Activated CD4-positive, alpha-beta T cell treated with anti-CD3 and anti-CD28 coated beads for 24 hours (primary cell): Measurements from ENCODE around the gene MYO9A.

Experiments
- DNase-seq, 2 donors: peaks; one replicate each; pipeline ENCODE4 v3.0.0-alpha.2; 2020; ENCODE audit warnings: low read depth in 2 of 2

MYO9A gene

DNA sequence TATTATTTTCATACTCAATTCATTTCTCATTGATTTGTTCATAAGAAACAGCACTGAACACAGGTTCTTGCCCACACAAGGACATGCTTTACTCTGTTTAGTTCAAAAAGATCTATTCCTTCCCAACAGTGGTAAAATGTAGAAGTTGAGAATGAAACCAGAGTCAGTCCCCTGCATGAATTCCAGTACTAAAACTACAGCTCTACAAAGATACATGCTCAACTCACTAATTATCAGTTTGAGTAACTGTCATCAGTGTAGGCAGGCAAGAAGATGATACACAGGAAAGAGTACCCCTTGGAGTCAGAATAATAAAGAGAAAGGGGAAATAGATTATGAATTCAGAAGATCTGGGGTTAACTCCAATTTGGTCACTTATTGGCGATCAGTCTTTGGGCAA, 264.4 kb downstream of the MYO9A start:
- DNase-seq, result no peak

DNA sequence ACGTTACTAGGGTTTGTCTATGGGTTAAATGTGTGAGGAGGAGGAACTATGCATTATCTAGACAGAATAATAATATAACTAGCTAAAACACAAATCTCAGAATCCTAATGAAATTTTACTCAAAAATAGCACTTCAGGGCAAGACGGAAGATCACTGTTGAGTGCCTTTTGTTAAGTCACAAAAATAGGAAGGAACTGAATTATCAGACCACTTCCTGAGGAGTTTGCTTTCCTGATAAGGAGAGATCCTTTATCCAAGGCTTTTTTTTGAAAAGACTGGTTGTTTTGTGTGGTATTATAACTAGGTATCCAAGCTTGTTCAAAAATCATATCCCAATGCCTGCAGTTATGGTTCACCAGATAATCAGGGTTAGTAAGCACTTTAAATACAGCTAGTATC, 273.0 kb downstream of the MYO9A start:
- DNase-seq, result no peak

DNA sequence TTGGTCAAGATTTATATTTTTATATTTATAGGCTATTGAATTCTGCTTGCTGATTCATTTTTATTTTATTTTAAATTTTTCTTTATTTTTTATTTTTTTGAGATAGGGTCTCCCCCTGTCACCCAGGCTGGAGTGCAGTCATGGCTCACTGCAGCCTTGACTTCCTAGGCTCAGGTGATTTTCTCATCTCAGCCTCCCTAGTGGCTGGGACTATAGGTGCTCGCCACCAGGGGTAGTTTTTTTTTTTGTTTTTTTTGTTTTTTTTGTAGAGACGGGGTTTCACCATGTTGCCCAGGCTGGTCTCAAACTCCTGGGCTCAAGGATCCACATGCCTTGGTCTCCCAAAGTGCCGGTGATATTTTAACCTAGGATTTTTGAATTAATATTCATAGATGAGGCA, 276.4 kb downstream of the MYO9A start:
- DNase-seq, result no peak

DNA sequence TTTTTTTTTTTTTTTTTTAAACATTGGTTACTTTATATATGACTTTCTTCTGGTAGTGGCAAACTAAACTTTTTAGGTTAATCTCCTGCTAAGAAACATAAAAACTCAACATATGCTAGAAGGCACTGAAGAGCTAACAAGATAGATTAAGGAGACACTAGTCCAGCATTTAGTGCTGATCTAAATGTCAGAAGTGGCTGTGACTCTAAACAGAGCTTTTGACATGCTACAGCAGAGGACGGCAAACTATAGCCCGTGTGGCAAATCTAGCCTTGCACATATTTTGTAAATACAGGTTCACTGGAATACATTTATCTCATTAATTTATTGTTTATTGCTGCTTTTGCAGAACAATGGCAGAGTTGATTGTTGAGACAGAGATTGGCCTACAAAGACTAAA, 287.0 kb downstream of the MYO9A start:
- DNase-seq, result no peak

DNA sequence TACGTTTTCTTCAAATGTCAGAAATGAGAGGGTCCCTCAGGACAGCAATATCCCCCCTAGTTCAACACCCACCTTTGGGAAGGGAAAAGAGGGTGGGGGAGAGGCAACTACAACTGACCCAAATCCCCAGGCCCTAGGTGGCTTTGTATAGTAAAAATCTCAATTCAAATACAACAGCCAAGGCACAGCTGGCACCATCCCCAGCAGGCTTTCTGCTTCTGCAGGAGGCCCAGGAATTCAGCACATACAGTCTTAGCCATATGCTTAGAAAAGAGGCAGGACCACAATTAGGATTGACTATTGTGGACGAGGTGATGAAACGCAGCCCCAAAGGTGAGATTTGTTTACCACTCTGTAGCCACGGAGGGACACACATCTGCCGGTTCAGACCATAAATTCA, 291.8 kb downstream of the MYO9A start:
- no peak for DNase-seq

DNA sequence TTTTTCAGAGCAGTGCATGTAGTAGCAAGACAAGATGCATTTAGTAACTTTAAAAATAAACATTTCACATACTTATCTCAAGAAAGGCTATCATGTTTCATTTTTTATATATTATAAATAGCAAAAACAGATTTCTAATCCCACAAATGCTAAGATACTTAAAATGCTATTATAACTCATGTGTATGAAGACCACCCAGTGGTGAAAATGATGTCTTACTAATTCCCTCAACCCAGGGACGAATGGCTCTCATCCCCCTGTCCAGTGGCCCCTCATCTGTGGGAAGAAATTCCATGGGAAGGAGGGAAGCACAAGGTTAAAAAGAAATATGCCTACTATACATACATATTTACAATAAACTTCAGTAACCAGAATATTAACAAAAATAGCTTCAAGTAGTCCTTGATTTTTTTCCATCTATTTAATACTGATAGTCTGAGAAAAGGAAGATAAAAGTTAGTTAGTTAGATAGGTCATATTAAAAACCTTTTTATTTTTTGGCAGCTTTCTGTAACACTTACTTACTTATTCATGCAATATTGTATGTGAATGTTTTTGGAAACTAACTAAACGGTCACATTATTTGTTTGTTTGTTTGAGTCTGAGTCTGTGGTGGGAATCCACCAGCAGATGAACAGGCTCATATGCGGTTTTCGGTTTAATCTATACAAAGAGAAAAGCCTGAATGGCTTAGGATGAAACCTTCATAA, 292.8 kb downstream of the MYO9A start:
- no peak for DNase-seq

DNA sequence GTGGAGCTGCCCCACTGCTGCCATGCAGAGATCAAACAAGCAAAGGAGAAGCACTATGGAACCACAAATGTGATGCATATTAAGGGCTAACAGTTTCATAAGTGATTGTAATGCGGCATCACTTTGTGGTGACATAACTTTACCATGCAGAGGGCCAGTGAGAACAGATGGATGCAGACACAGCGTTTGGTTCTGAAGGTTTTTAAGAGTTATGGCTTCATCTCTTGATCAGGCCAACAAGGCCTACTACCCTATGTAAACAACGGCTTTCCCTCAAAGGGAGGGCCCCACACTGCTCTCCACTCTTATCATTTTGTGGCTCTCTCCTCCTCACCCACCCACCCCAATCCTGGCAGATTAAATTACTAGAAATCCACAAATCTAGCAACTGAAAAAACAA, 294.1 kb downstream of the MYO9A start:
- DNase-seq, result no peak

DNA sequence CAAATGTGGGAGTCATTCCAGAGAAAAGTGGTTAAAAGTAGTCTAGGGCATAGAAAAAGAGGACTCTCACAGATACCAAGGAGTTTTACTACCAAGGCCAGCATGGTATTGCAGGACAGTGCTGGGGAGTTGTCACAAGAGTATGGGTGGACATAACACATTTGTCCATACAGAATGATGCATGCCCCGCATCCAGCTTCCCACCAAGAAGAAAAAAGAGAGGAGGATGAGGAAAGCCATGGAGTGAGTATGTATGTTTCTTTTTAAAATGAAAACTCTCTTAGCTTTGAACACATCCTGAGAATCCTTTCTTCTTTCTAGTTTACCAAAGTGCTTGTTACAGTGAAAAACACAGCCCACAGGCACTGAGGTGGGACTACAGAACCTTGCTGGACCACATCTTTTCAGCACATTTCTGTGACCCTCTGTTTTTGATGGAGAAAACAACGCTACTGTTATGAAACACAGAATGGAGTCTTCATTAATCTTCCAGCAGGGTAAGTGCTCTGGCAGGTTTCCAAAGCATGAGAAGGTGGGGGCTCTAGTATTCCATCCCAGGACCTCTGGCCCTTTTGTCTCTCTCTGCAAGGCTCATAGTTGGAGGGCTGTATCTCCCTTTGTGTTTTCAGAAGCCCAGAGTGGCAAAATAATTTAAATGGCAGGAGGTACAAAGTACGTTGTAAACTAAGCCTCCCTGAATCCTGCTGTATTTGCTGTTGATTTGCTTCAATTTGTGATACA, 294.9 kb downstream of the MYO9A start:
- DNase-seq, result no peak

DNA sequence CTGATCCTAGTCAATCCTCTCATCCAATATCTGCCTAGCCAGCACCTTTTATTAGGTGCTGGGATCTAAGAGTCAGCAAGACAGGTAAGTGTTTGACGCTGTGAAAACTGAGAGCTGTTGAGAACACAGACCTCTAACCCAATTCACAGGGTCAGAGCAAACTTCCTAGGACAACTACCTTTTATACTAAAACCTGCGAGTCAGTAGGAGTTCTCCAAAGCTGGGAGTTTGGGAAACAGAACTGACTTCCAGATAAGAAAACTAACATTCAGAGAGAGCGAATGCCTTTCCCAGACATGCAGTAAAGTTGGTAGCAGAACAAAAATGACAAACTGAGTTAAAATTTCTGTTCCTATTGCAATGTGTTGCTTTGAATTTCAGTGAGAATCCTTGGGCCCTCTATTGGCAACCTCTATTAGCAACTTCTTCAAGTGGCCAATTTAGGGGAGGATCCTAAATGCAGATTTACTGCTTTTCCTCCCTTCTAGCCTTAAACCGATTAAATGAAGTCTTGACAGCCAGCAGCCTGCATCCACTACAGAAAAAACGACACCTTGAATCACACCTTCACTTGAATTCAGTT, 296.3 kb downstream of the MYO9A start:
- no peak for DNase-seq

DNA sequence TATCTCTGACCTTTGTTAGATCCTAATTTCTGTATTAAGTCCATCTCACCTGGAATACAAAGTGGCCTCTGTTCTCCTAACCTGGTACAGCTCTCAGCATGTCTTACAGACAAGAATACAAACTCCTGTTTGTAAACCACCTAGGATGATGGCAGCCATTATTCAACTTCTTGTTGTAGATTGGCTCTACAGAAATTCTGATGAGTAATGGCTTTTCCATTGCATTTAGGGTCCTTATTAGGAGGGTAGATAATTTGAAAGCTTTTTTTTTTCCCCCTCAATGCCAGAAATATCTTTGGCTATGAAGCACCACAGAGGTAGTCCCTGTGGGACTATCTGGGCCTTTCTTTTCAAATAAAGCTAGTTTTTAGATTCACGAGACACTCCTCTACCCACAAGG, 297.8 kb downstream of the MYO9A start:
- no peak for DNase-seq

DNA sequence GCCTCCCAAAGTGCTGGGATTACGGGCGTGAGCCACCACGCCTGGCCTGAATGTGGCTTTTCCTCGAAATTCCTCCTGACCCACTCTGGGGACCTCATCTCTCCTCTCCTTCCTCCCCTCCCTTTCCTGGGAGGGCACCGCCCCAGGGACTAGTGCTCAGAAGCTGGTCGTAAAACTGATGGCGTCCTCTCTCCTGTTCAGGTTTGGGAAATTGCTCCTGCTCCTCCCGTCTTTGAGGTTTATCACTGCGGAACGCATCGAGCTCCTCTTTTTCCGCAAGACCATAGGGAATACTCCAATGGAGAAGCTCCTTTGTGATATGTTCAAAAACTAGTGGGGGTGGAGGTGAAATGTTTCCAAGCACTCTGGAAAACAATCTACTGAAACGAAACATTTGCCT, 300.6 kb downstream of the MYO9A start:
- no peak for DNase-seq

DNA sequence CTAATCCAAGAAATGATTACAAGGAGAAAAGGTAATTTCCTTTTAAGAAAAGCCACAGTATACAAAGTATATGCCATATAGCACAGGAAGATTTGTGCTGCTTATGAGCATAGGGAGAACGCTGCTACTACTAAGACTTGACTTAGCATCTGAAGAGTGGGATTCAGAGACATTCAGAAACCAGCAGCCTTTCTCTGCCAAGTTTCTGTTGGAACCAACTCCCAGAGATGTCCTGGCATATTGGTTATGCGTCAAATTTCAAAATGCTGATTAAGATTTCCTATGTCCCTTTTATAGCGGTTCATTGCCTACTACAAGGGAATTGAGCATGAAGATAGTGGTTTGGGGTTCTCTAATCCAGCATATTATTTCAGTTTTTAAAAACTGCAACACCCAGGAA, 302.6 kb downstream of the MYO9A start:
- DNase-seq, result no peak

DNA sequence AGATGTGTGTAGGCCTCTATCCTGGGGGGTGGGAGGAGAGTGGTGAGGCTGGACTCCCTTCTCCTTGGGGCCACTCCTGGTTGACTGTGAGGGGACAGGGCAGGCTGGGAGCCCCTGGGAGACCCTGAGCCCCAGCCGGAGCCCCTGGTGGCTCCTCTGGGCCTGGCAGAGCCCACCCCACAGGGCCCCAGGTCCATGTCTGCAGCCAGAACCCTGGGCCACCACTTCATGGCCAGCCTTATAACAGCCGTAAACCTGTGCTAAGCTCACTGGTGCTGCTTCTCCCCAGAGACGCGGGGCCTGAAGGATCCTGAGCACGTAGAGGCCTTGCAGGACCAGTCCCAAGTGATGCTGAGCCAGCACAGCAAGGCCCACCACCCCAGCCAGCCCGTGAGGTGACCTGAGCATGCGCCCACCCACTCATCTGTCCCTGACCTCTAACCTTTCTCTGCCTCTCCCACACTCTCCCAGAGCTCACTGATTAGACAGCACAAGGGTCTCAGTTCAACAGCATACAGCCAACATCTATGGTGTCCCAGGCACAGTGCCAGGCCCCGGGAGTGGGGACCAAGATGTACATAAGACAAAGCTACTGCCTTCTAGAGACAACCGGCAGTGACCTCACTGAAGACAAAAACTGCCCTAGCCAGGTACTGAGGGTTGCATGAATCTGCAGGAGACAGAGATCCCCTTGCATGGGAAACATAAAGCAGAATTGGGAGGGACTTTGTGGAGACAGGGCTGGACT, 304.1 kb downstream of the MYO9A start:
- no peak for DNase-seq

DNA sequence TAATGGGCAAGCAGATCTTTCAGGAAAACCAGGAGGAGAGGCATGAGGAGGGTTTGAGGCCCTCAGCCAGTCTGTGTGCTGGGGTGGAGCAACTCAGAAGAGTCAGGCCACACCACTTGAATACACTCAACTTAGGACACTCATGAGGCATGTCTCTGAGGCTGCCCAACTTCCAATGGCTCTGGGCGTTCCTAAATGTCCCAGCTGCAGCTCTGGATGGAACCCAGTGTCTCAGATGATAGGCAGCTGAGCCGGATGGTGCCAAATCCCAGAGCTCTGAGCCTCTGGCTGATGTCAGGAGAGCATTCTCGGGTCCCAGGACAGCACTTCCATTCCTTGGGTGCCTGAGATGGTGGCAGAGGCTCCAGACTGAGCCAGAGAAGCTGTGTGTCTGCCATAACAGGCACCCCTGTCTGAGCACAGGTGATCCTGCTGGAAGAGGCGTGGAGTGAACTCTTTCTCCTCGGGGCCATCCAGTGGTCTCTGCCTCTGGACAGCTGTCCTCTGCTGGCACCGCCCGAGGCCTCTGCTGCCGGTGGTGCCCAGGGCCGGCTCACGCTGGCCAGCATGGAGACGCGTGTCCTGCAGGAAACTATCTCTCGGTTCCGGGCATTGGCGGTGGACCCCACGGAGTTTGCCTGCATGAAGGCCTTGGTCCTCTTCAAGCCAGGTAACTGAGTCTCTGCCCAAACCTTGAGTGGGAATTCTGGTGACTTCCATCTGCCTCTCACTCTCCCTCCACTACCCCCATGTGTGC, 304.8 kb downstream of the MYO9A start:
- no peak for DNase-seq

DNA sequence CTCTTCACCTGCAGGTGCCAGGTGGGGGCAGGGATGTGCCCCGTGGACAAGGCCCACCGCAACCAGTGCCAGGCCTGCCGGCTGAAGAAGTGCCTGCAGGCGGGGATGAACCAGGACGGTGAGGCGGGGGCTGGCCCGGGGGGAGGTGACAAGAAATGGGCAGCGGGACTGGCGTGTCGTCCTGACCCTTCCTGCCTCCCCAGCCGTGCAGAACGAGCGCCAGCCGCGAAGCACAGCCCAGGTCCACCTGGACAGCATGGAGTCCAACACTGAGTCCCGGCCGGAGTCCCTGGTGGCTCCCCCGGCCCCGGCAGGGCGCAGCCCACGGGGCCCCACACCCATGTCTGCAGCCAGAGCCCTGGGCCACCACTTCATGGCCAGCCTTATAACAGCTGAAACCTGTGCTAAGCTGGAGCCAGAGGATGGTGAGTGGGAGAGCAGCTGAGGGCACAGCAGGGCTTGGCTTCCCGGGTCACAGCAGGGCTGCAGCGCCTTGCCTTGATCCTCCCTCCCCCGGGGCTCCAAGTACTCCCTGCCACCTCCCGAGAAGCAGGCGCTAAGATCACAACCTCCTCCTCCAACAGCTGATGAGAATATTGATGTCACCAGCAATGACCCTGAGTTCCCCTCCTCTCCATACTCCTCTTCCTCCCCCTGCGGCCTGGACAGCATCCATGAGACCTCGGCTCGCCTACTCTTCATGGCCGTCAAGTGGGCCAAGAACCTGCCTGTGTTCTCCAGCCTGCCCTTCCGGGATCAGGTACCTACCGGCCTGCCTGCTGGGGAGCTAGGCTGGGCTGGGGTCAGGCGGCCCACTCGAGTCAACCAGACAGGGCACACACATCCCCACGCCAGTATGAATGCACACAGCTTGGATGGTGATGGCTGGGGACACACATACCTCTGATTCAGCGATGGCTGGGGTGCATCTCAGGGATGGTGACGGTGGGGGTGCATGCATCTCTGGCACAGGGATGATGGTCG, 305.9 kb downstream of the MYO9A start:
- no peak for DNase-seq

DNA sequence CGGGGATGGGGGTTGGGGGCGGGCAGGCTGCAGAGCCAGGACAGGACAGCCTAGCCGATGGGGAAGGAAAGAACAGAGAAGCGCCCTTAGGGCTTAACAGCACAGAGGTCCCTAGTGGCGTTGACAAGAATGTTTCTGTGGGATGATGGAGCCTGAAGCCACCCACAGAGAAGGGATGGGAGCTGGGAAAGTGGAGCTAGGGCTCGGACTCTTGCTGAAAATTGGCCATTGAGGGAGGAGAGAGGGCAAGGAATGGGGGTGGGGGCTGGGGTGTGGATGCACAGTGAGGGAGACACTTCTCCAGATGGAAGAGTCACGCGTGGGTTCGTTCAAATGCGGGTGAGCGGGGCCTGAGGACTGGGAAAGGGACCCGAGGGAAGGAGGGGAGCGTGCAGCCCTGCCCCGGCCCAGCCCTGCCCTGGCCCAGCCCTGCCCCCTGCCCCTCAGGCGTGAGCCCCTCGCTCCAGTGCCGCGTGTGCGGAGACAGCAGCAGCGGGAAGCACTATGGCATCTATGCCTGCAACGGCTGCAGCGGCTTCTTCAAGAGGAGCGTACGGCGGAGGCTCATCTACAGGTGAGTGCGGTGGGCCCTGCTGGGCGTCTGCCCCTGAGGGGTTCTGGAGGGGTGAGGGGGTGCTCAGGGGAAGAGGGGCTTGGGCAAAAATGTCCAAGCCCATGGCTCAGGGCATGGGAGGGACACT, 306.8 kb downstream of the MYO9A start:
- DNase-seq, result no peak

DNA sequence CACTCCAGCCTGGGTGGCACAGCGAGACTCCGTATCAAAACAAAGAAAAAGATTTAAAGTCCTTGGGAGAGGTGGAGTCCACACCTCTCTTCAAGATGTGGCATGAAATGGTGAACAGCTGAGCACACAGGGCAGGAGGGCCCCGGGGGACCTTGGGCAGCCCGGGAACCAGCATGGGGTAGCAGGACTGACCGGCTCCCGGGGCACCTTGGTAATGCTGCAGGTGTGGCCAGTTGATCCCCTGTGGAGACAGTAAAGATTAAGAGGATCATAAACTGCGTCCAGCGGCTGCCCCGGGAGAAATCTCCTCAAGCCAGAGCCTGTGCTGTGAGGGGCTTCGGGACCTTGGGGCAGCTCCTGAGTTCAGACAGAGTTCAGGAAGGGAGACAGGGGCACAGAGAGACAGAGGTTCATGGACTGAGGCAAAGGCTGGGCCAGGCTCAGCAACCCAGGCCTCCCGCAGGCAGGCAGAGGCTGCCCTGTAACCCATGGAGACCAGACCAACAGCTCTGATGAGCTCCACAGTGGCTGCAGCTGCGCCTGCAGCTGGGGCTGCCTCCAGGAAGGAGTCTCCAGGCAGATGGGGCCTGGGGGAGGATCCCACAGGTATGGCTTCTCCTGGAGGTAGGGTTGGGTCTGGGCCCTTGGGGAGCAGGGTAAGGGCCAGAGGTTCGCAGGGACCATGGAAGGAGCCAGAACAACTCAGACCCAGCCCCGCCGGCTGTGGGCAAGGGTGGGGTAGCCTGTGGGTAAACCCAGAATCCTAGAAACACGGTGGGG, 307.5 kb downstream of the MYO9A start, which contains the start of gene NR2E3:
Gene NR2E3 (plus strand): TSS at position 299 of the 780 bp plus-strand sequence. CDS start 190 bp downstream, at position 489.
- no peak for DNase-seq

DNA sequence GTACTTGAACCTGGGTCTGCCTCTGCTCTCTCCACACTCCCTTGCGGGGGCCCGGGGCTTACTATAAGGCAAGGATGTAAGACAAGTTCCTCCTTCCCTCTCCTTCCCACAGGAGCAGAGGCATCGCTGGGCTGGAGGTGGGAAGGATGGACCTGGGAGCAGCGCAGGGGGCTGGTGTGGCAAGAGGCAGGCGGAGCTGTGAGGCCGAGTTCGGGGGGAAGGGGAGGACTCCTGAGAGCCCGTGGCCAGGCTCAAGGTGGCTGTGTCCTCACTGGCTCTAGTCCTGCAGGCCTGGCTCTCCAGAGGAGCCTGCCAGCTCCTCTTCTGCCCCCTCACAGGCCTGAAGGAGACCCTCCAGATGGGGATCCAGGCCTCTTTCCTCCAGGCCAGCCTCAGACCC, 308.6 kb downstream of the MYO9A start:
- DNase-seq, result no peak
